PFSK-1 (cell line): ENCODE results near the gene RAPSN.

Experiments used
- FOXP2 ChIP-seq: optimal IDR thresholded peaks from 2 replicates; pipeline ENCODE3; 2011; ENCODE audit warnings: borderline replicate concordance, control low read depth, inconsistent platforms; ENCODE audit not compliant: insufficient read depth; ENCODE audit errors: extremely low read length, extremely low read depth
- POLR2AphosphoS5 ChIP-seq: IDR thresholded peaks from 2 replicates; pipeline ENCODE4 v1.6.1; 2012; ENCODE audit warnings: low read depth, mild to moderate bottlenecking, control low read depth, low read length, moderate library complexity
- REST ChIP-seq, 2 experiments: IDR thresholded peaks; 2 replicates each; pipeline versions ENCODE4 v1.6.1 to v1.8.0; 2011 to 2012; ENCODE audit warnings: low read depth in 2 of 2, low read length in 2 of 2, control low read depth in 1 of 2, inconsistent platforms in 1 of 2, mild to moderate bottlenecking in 1 of 2, moderate library complexity in 1 of 2; ENCODE audit not compliant: insufficient read depth in 1 of 2
- SIN3A ChIP-seq: IDR thresholded peaks from 2 replicates; pipeline ENCODE4 v1.6.1; 2012; ENCODE audit warnings: mild to moderate bottlenecking, low read length, moderate library complexity, borderline replicate concordance; ENCODE audit not compliant: insufficient read depth
- TAF1 ChIP-seq: IDR thresholded peaks from 2 replicates; pipeline ENCODE4 v1.6.1; 2012; ENCODE audit warnings: low read length, control low read depth, borderline replicate concordance; ENCODE audit not compliant: insufficient read depth

RAPSN gene

GRCh38 chr11:47453365-47453764, 4.4 kb upstream of the RAPSN start:
- TF ChIP-seq FOXP2 (no peak), TAF1 (no peak), SIN3A (no peak), POLR2AphosphoS5 (no peak), REST (IDR thresholded peaks at IDR 0.05; ENCODE audit: insufficient read depth in 1 of 2, low read depth in 2 of 2, low read length in 2 of 2) (no peak)

GRCh38 chr11:47451990-47452389, 3.1 kb upstream of the RAPSN start:
- TF ChIP-seq FOXP2 (no peak), REST (IDR thresholded peaks at IDR 0.05; ENCODE audit: insufficient read depth in 1 of 2, low read depth in 2 of 2, low read length in 2 of 2) (no peak), TAF1 (no peak), POLR2AphosphoS5 (no peak), SIN3A (no peak)

GRCh38 chr11:47451436-47451835, 2.5 kb upstream of the RAPSN start:
- TF ChIP-seq FOXP2 (no peak), TAF1 (no peak), REST (IDR thresholded peaks at IDR 0.05; ENCODE audit: insufficient read depth in 1 of 2, low read depth in 2 of 2, low read length in 2 of 2) (no peak), POLR2AphosphoS5 (no peak), SIN3A (no peak)

GRCh38 chr11:47449541-47449940, 605 bp upstream of the RAPSN start:
- no peak for TF ChIP-seq SIN3A
- TF ChIP-seq FOXP2 = no peak
- TF ChIP-seq TAF1 = no peak
- TF ChIP-seq REST (IDR thresholded peaks at IDR 0.05; ENCODE audit: insufficient read depth in 1 of 2, low read depth in 2 of 2, low read length in 2 of 2) = no peak
- TF ChIP-seq POLR2AphosphoS5 = no peak

- TF ChIP-seq REST (IDR thresholded peaks at IDR 0.05; ENCODE audit: insufficient read depth in 1 of 2, low read depth in 2 of 2, low read length in 2 of 2) (no peak), SIN3A (no peak), POLR2AphosphoS5 (no peak), FOXP2 (no peak), TAF1 (no peak)
Measured at GRCh38 chr11:47447906-47448305, 1.0 kb downstream of the RAPSN start.
